ENCODE results near the gene NME9. TPM values are rescaled to one million over a fixed set of nuclear protein-coding genes. Genes with fewer than 3 reads are reported as not detected.

NME9 gene
- polyA plus RNA-seq, 2 of the 4 experiments (the other 2 are of a cell fraction) = 0.05 TPM; not detected in 1

GRCh38 chr3:138329984-138330293, 288 bp upstream of the NME9 start:
- Histone ChIP-seq H3K9me3 (no peaks in the 10 kb centered on the region), H3K4me2 (peak overlapping the region; percentile 84), H3K27ac (no peak overlapping the region), H3K4me3 (peak overlapping the region; percentile 63), H3K4me1 (peaks cover 9% of the 10 kb centered on the region; the same call in 2 of the 3 replicates)
- 19% methylated on average over 4 of the region's 7 CpGs for WGBS (ENCODE audit: missing lambda C conversion rate)
- ChIA-PET CTCF (interaction anchor here (0.6 to 1.9 kb wide), 2 partner anchors 264 to 562 kb away, joined by 3 to 5 read pairs; partner anchors contain the start of gene CEP70), POLR2A (no interaction called here)
- FAIRE-seq (no peak), DNase-seq (ENCODE audit: low read depth in 1 of 2, low spot score in 1 of 2) (no peak), ATAC-seq (no peak)
- TF ChIP-seq ZFP36 (IDR thresholded peaks at IDR 0.05; ENCODE audit: borderline replicate concordance, partially characterized antibody) = no peak
- TF ChIP-seq BCL3 (IDR thresholded peaks at IDR 0.05) = no peak
- TF ChIP-seq MYC (IDR thresholded peaks at IDR 0.05; ENCODE audit: borderline replicate concordance, low read length) = no peak
- no peak for TF ChIP-seq CBX8 (IDR thresholded peaks at IDR 0.05)
- no peak for TF ChIP-seq RAD21 (conservative IDR thresholded peaks at IDR 0.05 in 1 of 2, IDR thresholded peaks at IDR 0.05 in 1 of 2)
- no peak for TF ChIP-seq MAZ (IDR thresholded peaks at IDR 0.05; ENCODE audit: borderline replicate concordance, low read depth, low read length)
- no peak for TF ChIP-seq SREBF2 (IDR thresholded peaks at IDR 0.05)
- TF ChIP-seq MAX (IDR thresholded peaks at IDR 0.05) = no peak
- no peak for TF ChIP-seq HES2 (IDR thresholded peaks at IDR 0.05)
- TF ChIP-seq HEYL (CRISPR knock-in tag; IDR thresholded peaks at IDR 0.05) = no peak
- no peak for TF ChIP-seq NR3C1 (IDR thresholded peaks at IDR 0.05)
- TF ChIP-seq TP53 (CRISPR knock-in tag; IDR thresholded peaks at IDR 0.05) = no peak
- TF ChIP-seq TFCP2L1 (CRISPR knock-in tag; IDR thresholded peaks at IDR 0.05) = no peak
- no peak for TF ChIP-seq RCOR1 (IDR thresholded peaks at IDR 0.05; ENCODE audit: low read depth, low read length)
- TF ChIP-seq REST (IDR thresholded peaks at IDR 0.05) = no peak

- H3K9me3 ChIP-seq = no peaks in the 10 kb centered on the region
- H3K27ac ChIP-seq = no peak overlapping the region
- no peak for ATAC-seq
- no peak for FAIRE-seq
- TF ChIP-seq CTCF (IDR thresholded peaks at IDR 0.05) (peak; percentile 19; the same call in 1 of the 3 replicates), REST (IDR thresholded peaks at IDR 0.05) (no peak)
- H3K4me1 ChIP-seq = peaks cover 9% of the 10 kb centered on the region; the same call in 2 of the 3 replicates
- peak overlapping the region; percentile 84 for H3K4me2 ChIP-seq
- WGBS (ENCODE audit: missing lambda C conversion rate) = 41% methylated on average over 2 of the region's 2 CpGs
- POLR2A ChIA-PET = no interaction called here
- CTCF ChIA-PET = interaction anchor here (0.5 to 1.9 kb wide), 7 partner anchors 9 to 751 kb away, joined by 3 to 5 read pairs (median 3); partner anchors contain the start of gene CEP70
- peak in 1 of 2 experiments; percentile 11 for DNase-seq (ENCODE audit: low read depth in 1 of 2, low spot score in 1 of 2)
- H3K4me3 ChIP-seq = no peak overlapping the region; the same call in 2 of the 3 replicates
Measured at GRCh38 chr3:138328341-138328740, 1.3 kb downstream of the NME9 start.

Measured in A549 (cell line).